ENCODE data around the gene MLNR.

- no peak for TF ChIP-seq CTCF (IDR thresholded peaks at IDR 0.05)
- TF ChIP-seq POLR2A (IDR thresholded peaks at IDR 0.05): no peak
Observed at GRCh38 chr13:49190901-49191300, 29.2 kb upstream of the MLNR start.

Measured in lower leg skin (tissue), 3 donors.